Prostate gland (tissue), 2 donors: ENCODE measurements around the gene DLEC1.

Experiments
- CTCF ChIP-seq, 4 experiments: fragments of 200-600 bp in 2 of 4; fragments of 450-650 bp in 2 of 4; sonication (generic) in 2 of 4; IDR thresholded peaks; 1 replicate in 3 of 4; 2 replicates in 1 of 4; pipeline ENCODE4 v1.5.1; 2016 to 2019; ENCODE audit warnings: antibody characterized with exemption in 4 of 4, mild to moderate bottlenecking in 2 of 4, moderate library complexity in 2 of 4
- POLR2A ChIP-seq: fragments of 450-650 bp; IDR thresholded peaks from one replicate; pipeline ENCODE4 v1.6.1; 2016; ENCODE audit warnings: antibody characterized with exemption, mild to moderate bottlenecking

- TF ChIP-seq CTCF (IDR thresholded peaks at IDR 0.05) (no peak), POLR2A (no peak)
Observed at GRCh38 chr3:38007754-38008090, 31.3 kb upstream of the DLEC1 start.
